Endothelial cell of umbilical vein (primary cell): ENCODE measurements around the gene DUSP14.

Experiments used
- EZH2 ChIP-seq: IDR thresholded peaks from 2 replicates; pipeline ENCODE4 v1.6.1; 2012; ENCODE audit warnings: borderline replicate concordance, low read depth, mild to moderate bottlenecking, moderate library complexity, low read length, inconsistent platforms; ENCODE audit not compliant: severe bottlenecking
- JUN ChIP-seq: IDR thresholded peaks from 2 replicates; pipeline ENCODE4 v1.6.1; 2011; ENCODE audit warnings: borderline replicate concordance, low read depth; ENCODE audit not compliant: insufficient read length, insufficient read depth
- MYC ChIP-seq: IDR thresholded peaks from one replicate; pipeline ENCODE4 v1.6.1; 2011; ENCODE audit warnings: mild to moderate bottlenecking, low read depth, low read length
- POLR2A ChIP-seq: IDR thresholded peaks from 2 replicates; pipeline ENCODE4 v1.6.1; 2012; ENCODE audit warnings: low read depth, mild to moderate bottlenecking, control low read depth, low read length
- POLR2AphosphoS5 ChIP-seq: IDR thresholded peaks from 2 replicates; pipeline ENCODE4 v1.6.1; 2012; ENCODE audit warnings: low read depth, mild to moderate bottlenecking, control low read depth, low read length, moderate library complexity; ENCODE audit not compliant: insufficient read depth
- TF ChIP-seq, protein P1 (sequence below), 2 donors: IDR thresholded peaks; 1 replicate in 1 of 2; 2 replicates in 1 of 2; pipeline ENCODE4 v1.5.1; 2011; ENCODE audit warnings: low read length in 2 of 2, mild to moderate bottlenecking in 2 of 2, moderate library complexity in 2 of 2, control low read depth in 1 of 2, inconsistent platforms in 1 of 2, low read depth in 1 of 2; ENCODE audit not compliant: insufficient read depth in 1 of 2; ENCODE audit errors: extremely low read depth in 1 of 2

DNA sequence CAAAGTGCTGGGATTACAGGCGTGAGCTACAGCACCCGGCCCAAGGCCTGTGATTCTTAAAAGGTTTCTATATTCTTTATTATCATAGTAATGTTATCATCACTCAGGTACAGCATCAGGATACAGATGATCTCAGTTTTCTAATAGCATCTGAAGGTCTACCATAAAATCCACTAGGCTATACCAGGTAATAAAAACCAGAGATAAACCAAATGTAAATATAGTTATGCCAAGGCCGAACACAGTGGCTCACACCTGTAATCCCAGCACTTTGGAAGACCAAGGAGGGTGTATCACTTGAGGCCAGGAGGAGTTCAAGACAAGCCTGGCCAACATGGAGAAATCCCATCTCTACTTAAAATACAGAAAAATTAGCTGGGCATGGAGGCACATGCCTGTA, 65.7 kb downstream of the DUSP14 start:
- TF ChIP-seq POLR2AphosphoS5 = no peak
- TF ChIP-seq, protein P1, sequence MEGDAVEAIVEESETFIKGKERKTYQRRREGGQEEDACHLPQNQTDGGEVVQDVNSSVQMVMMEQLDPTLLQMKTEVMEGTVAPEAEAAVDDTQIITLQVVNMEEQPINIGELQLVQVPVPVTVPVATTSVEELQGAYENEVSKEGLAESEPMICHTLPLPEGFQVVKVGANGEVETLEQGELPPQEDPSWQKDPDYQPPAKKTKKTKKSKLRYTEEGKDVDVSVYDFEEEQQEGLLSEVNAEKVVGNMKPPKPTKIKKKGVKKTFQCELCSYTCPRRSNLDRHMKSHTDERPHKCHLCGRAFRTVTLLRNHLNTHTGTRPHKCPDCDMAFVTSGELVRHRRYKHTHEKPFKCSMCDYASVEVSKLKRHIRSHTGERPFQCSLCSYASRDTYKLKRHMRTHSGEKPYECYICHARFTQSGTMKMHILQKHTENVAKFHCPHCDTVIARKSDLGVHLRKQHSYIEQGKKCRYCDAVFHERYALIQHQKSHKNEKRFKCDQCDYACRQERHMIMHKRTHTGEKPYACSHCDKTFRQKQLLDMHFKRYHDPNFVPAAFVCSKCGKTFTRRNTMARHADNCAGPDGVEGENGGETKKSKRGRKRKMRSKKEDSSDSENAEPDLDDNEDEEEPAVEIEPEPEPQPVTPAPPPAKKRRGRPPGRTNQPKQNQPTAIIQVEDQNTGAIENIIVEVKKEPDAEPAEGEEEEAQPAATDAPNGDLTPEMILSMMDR (IDR thresholded peaks at IDR 0.05; ENCODE audit: extremely low read depth in 1 of 2, insufficient read depth in 1 of 2, low read depth in 1 of 2, low read length in 2 of 2) = no peak
- TF ChIP-seq POLR2A = no peak
- no peak for TF ChIP-seq JUN
- no peak for TF ChIP-seq EZH2
- TF ChIP-seq MYC = no peak
